Colon (tissue), 2 donors: ENCODE results near the gene GPS1.

Source experiments
- FAIRE-seq: peaks from 2 replicates; lab custom pipeline; 2012; peaks lifted over from hg19 to GRCh38; lab: Jason Lieb, UNC
- donor health status: control.
- donor health status: control.

Gene GPS1

DNA sequence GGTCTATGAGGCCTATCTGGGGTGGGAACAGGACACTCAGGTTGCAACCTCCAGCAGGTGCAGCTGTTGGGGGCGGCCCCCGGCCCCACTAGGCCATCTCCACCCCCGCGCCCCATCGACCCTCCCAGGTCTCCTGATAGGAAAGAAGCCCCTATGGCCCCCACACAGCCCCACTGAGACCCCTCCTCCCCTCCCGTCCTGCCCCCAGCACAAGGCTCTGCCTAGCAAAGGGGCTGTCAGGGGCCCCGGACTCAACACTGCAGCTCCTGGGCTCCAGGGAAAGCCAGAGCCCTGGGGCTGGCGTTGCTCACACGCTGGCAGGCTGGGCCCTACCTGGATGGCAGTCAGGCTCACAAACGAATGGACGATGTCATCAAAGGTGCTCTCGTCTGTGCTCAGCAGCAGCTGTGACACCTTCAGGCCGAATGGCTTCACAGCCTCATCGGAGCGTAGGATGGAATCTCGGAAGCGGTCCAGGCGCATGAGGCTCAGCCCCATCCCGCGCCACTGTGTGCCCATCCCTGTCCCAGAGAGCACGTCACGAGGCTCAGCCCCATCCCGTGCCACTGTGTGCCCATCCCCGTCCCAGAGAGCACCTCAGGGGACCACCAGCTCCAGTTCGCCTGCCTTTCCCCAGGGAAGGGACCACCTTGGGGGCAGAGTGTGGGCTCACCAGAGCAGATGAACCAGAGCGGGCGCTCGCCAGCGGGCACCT is 39.0 kb downstream of the GPS1 start:
- FAIRE-seq, result no peak

DNA sequence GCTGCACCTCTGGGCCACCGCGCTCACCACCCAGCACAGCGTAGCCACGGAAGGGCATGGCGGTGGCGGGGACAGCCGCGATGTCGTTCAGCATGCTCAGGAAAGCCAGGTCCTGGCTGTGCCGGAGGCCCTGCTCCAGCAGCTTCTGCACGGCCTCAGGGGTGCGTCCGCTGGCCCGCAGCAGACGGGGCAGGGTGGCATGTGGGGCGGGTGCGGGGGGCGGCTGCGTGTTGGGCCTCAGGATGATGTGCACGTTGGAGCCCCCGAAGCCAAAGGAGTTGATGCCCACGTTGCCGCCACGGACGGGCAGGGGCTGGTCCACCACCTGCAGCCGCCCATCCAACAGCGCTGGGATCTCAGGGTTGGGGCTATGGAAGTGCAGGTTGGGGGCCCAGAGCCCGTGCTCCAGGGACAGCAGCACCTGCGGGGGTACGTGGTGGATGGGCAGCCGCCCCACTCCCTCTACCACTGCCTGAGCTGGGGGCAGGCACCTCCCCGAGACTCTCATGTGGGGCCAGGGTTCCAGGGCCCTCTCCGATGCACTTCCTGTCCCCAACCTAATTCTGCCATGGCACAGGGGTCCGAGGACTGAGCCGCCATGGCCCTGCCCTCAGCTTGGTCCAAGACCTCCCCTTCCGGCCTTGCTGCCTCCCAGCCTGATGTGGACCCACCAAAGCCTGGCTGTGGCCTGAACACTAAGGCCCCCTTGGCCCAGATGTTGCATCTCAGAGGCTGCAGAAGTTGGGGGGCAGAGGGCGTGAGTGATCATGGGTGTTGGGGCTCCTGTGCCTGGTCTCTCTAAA is 39.8 kb downstream of the GPS1 start:
- FAIRE-seq, result no peak

DNA sequence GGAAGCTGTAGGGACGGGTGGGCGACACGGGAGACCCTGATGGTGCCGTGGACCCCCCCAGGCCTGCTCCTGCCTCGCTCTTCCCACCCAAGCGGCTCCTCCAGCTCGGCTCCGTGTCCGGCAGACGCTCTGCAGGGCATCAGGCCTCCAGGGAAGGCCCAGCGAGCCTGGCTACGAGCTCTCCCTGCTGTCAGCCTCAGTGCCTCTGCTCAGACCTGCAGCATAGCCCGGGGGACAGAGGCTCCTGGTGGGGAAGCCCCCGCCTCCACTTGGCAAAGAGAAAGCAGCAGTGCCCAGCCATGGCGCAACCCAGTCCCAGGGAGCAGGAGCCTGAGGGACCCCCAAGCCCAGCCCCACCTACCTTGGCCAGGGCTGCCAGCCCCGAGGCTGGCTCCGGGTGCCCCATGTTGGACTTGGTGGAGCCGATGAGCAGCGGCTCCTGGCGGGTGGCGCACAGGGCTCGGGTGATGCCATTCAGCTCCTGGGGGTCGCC is 40.4 kb downstream of the GPS1 start:
- no peak for FAIRE-seq

DNA sequence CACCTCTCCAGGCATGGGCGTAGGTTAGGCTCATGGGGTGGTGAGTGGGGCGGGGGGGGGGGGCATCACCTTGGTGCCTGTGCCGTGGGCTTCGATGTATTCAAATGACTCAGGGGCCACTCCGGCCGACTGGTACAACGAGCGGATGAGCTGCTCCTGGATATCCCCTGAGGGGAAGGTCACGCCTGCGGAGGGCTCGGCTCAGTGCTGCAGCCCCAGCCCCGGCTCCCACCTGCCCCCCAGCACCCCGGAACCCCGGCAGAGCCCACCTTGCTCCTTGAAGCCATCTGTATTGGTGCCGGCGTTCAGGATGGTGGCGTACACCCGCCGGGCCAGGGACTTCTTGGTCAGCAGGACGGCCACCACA is 40.9 kb downstream of the GPS1 start:
- no peak for FAIRE-seq

DNA sequence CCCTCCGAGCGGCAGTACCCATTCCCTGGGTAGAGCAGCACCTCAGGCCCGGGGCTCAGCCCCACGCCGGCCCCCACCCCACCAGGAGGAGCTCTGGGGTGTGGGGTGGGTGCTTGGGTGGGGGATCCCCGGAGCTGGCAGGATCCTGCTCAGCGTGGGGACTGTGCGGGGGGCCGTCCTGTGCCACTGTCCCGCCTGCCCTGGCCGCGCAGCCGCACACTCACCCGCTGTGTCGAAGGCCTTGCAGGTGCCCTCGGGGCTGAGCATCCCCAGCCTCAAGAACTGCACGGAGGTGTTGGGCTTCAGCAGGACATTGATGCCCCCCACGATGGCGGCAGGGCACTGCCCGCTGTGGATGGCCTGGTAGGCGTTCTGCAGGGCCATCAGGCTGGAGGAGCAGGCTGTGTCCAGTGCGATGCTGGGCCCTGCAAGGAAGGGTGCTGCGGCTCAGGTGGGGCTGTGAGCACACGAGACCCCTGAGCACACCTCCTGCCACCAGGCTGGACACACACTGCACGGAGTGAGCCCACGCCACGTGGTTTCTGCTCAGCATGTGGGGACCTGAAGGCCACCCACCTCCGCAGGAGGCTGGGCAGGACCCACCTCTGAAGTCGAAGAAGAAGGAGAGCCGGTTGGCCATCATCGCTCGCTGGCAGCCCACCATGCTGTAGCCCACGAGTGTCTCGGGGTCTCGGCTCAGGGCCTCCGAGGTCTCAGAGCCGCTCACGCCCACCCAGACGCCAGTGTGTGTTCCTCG is 41.5 kb downstream of the GPS1 start:
- FAIRE-seq, result no peak

DNA sequence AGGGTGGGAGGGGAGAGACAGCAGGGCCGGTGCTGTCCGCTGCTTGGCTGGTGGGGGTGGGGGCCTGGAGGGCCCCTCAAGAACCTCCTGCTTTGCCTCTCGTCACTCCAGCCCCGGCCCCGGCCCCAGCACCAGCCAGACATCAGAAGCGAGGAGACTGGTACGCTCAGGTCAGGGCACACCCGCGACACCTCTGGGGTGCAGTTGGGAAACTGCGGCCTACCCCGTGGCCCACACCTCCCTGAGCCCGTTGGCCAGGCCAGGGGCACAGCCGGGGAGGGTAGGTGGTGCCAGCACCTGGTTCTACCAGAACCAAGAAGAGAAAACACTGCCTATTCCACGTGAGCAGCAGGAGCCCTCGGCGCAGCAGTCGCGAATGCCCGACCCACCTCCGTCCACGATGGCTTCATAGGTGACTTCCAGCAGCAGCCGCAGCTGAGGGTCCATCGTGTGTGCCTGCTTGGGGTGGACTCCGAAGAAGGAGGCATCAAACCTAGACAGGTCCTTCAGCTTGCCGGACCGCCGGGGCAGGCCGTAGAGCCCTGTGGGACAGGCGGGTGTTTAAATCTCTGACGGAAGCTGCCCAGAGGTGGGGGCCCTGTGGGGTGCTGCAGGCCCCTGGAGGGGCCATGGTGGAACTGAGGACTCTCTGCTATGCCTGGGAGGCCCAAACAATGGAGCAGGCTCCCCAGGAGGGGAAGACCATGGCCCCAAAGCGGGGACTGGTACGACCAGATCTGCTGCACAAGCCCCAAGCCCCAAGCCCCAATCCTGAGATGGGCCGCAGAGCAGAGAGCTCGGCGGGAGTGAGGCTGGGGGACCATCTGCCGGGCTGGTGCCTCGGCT is 43.5 kb downstream of the GPS1 start:
- no peak for FAIRE-seq

DNA sequence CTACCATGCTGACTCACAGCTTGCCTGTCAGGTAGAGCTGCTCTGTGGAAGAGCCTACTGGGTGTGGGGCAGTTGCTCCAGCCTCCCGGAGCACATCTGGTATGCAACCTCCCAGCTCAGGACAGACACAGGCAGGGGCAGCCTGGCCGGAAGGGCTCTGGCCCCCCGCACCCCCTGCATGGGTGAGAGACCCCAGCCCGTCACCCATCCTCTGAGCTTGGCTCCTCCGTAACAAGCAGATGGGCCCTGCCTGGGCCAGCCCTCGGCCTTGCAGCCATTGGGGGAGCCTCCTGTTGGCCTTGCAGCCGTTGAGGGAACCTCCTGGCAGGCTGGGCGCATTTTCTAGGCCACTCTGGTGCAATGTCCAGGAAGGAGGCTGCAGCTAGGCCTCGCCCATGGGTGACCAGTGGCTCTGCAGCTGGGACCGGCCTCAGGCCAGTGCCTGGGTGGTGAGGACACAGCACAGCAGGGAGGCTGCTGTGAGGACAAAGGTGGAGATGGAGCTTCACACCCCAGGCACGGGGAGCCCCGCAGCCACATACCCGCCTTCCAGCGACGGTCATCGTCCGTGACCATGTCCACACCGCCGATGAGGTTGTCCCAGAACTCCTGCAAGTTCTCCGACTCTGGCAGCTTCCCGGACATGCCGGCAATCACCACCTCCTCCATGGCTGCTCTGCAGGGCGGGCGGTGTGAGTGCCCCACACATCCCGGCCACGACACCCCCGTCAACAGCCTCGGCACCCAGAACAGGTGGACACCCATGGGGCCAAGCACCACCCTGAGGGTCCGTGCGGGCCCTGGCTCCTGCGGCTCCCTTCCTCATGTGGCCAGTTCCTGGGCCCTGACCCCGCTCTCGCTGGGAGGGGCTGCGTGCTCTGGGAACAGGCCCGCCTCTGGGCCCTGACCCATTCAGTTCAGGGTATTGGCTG is 44.3 kb downstream of the GPS1 start:
- no peak for FAIRE-seq

DNA sequence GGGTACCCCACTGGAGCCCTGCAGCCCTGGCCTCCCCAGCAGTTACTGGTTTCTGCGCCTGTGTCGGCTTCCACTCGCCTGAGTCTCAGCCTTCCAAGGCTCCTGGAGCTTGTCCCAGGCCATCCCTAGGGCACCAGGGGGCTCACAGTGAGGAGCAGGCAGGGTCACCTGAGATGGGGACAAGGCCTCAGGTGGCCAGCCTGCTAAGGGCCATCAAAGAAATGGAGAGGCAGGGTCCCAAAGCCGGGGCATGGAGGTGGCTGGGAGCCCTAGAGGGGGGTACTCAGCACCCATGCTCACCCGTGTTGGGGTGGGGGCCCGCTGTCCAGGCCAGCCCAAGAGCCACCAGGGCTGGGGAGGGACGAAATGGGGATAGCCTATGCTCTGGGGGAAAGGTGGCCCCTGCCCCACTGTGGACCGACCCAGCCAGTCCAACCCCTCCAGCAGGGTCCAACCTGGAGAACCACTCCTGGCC is 45.0 kb downstream of the GPS1 start:
- no peak for FAIRE-seq

DNA sequence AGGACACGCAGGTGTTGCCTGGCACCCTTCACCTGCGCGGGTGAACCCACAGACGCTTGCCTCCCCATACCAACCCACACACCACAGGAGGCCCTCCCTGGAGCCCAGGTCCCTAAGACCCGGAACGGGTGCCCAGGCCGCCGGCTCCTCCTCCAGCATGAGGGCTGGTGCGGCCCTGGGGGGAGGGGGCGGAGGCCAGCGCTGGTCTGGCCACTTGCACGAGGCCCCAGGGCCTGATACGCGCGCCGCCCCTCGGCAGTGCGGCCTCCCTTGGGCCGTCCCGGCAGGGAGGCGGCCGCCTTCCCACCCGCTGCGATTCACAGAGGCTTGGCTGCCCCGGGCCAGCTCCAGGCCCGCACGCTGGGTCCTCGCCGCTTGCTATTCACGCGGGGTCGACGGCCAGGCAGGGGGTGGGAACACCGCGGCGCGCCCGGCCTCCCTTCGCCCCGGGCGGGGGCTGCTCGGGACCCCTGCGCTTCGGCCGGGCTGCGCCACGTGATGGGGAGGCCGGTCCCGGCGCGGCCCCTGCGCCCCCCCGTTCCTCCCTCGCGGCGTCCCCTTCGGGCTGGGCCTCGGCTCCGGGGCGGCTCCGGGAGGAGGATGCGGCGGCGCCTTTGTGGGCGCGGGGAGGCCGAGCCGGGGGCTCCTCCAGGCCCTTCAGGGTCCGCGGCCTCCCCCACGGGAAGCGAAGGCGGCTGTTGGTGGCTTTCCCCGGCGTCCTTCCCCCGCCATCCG is 45.7 kb downstream of the GPS1 start:
- no peak for FAIRE-seq

DNA sequence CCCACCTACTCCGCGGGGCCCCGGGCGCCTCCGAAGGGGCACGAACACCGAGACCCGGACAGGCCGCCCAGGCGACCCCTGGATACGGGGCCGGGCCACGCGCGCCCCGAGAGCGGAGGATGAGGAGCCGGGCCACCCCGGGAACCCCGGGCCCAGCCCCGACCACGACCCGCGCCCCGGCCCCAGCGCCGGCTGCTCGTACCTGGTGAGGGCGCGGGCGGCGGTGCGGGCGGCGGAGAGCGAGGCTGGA is 46.1 kb downstream of the GPS1 start:
- FAIRE-seq, result no peak

DNA sequence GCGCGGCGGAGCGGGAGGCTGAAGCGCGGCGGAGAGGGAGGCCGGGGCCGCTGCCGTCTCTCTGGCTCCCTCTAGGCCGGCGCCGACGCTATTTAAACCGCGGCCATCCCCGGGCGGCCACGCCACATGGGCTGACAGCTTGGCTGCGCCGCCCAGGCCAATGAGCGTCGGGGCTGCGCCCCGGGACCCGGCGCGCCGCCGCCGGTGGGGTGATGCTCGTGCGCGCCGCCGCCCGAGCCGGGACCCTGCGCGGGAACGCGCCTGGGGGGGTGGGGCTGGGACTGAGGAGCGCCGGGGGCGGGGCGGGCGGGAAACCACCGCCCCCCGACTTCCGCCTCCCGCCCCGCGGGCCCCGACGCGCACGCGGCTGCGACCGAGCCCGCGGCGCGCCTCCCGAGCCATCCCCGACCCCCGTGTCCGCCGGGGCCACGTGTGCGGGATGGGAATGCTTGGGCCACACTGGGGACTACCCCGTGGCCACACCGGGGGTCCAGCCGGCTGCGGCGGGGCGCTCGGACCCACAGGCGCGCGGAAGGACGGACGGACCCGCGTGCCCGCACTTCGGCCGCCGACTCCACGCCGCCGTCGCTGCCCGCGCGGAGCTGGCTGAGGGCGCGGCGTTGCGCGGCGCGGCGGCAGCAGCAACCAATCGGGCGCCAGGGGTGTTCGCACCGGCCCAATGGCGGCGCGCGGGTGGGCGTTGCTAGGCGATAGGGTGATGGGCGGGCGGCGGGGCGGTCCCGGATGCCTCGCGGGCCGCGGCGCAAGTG is 46.7 kb downstream of the GPS1 start, which contains the start of gene FASN:
FASN (minus strand) TSS at position 68 of the 770 bp plus-strand sequence. CDS start 1,791 bp downstream, outside the sequence.
- no peak for FAIRE-seq

DNA sequence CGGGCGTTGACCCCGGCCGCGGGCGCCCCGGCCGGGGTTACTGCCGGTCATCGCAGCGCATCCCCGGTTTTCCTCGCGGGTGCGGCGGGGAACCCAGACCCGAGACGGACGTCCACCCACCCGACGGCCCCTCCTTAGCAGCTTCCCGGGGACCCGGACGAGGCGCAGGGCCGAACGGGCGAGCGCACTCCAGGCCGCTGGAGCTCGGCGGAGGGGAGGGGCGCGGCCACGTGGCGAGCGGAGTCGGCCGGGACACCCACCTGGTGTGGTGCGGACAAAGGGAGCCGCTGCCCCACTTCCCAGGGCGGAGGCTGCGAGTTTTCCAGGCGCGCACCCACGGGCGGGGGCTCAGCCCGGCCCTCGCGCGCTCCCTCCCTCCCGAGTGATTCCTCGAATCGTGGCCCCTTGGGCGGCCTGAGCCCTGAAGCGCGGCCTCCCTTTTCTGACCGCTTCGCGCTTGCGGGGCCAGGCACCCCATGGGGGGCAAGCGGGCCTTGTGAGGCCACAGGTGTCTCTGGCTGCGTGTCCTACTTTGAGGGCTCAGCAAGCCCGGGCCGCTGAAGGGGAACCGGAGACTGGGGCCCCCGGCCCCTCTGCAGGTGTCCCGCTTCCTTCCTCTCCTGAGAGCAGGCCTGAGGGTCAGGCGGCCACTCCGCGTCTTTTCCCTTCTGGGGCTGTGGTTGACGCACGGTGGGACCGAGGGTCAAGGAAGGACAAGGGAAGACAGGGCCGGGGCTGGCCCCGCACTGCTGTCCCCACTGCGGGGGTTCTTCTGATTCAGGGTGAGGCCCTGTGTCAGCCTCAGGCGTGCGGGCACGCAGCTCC is 47.5 kb downstream of the GPS1 start:
- no peak for FAIRE-seq

DNA sequence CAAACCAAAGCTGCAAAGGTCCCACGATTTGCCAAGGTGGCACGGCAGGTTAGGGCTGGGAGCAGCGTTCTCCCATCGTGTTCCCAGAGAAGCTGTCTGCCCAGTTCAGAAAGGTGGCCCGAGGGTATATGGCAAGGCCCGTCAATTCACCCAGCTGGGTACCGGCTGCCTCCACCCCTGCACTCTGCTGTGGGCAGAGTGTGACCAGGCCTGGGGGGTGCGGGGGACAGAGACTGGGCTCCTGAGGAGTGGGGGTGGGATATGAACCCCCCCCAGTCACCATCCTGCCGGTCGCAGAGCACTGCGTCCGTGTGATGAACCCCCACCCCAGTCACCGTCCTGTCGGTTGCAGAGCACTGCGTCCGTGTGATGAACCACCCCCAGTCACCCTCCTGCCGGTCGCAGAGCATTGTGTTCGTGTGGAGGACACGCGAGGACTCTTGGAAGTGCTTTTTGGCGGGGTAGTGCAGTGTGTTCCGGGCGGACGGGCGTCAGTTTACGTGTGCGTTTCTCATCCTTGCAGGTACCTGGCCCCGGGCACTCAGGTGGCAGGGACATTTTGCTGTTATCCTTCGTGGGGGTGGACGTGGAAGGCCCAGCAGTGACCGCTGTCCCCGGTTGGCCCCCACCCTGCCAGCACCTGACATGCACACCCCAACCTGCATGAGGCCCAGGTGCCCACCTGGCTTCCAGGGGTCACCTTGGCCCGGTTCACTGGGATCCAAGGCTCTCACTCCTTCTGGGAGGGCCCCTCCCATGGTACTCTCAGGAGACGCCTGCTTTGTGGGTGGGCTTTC is 49.0 kb downstream of the GPS1 start:
- no peak for FAIRE-seq

DNA sequence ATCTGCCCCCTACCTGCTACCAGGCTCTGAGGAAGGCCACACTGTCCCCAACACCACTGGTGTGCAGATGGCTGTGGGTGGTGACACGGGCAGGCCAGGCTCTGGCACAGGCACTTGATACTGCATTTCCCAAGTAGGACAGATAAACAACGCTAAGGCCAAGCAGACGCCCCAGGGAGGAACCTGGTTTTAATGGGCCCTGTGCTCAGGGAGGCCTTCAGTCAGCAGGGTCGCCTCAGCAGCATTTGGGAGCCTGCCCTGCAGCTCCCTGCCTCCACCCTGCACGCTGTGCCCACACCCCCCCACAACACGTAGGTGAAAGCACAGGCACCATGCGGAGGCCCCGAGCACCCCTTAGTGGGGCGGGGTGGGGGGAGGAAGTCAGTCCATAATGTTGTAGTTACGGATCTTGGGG is 49.6 kb downstream of the GPS1 start:
- FAIRE-seq, result no peak

DNA sequence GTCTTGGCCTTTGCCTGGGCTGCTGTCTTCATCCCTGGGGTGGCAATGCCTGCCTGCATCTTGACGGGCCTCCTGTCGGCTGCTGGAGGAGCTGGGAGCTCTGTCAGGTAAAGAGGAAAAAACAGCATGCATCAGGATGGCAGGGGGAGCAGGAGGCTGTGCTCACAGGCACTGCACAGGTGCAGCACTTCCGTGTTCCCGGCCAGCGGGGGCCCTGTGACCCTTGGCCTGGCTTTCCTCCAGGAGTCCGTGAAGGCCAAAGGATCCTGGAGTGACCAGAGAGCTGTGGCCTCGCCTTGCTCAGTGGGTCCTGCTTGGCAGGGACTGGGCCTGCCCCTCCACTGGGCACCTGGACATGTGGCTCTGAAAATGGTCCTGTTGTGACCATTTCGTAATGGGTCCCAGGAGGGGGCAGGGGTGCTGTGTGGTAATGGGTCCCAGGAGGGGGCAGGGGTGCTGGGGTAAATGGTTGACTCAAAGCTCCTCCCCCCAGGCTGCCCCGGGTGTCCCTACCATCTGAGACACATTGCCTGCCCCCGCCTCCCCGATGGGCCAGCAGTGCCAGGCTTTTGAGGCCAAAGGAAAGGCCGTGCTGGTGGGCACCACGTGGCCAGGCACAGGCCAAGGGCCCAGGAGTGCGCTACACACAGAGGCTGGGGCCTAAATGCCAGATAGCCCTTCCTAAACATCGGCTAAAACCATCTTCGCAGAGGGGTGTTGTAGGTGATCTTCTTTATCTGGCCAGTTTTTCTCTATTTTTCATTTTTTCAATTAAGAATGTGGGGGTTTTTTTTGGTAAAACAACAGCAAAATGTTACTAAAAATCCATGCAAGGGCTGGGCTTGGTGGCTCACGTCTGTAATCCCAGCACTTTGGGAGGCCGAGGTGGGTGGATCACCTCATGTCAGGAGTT is 50.3 kb downstream of the GPS1 start:
- no peak for FAIRE-seq
